Neural cell (in vitro differentiated cells): ENCODE results near the gene ABCB4. TPM values are rescaled to one million over a fixed set of nuclear protein-coding genes. Genes with fewer than 3 reads are reported as not detected.

ENCODE experiments used
- H2AFZ ChIP-seq: fragments of 200-600, 300-800 bp; sonication (generic), shearing (Covaris generic); 2 replicates; pipeline ENCODE4 v1.6.0; 2014; ENCODE audit warnings: low read depth, mild to moderate bottlenecking, antibody characterized with exemption, low read length, moderate library complexity
- H3F3A ChIP-seq: fragments of 200-600 bp; shearing (Covaris generic); 2 replicates; pipeline ENCODE4 v1.6.1; 2016; ENCODE audit warnings: mild to moderate bottlenecking, moderate library complexity, mixed read lengths, antibody characterized with exemption, low read length; ENCODE audit not compliant: insufficient read depth, poor library complexity, severe bottlenecking
- H3K27ac ChIP-seq: fragments of 200-600, 300-800 bp; sonication (generic), shearing (Covaris generic); 2 replicates; pipeline ENCODE4 v1.5.1; 2014; ENCODE audit warnings: mild to moderate bottlenecking, low read length, moderate library complexity
- H3K27me3 ChIP-seq: fragments of 300-800, 200-600 bp; sonication (generic), shearing (Covaris generic); 2 replicates; pipeline ENCODE4 v1.6.0; 2014; ENCODE audit warnings: mild to moderate bottlenecking, low read depth, low read length, moderate library complexity; ENCODE audit not compliant: insufficient read depth
- H3K36me3 ChIP-seq: fragments of 300-800, 200-600 bp; sonication (generic), shearing (Covaris generic); 2 replicates; pipeline ENCODE4 v1.5.1; 2014; ENCODE audit warnings: mild to moderate bottlenecking, antibody characterized with exemption, low read length, moderate library complexity; ENCODE audit not compliant: insufficient read depth
- H3K4me2 ChIP-seq: fragments of 300-800, 200-600 bp; sonication (generic), shearing (Covaris generic); 2 replicates; pipeline ENCODE4 v1.6.0; 2014; ENCODE audit warnings: mild to moderate bottlenecking, low read length
- H3K4me3 ChIP-seq: fragments of 300-800, 200-600 bp; sonication (generic), shearing (Covaris generic); 2 replicates; pipeline ENCODE4 v1.5.1; 2014; ENCODE audit warnings: mild to moderate bottlenecking, low read length, moderate library complexity
- H3K79me2 ChIP-seq: fragments of 200-600 bp; shearing (Covaris generic); replicated peaks from 2 replicates; pipeline ENCODE4 v1.6.0; 2014; ENCODE audit warnings: mild to moderate bottlenecking, low read length, moderate library complexity; ENCODE audit not compliant: insufficient read depth
- H3K9ac ChIP-seq: fragments of 300-800, 200-600 bp; sonication (generic), shearing (Covaris generic); 2 replicates; pipeline ENCODE4 v1.6.1; 2016; ENCODE audit warnings: mild to moderate bottlenecking, low read length, mixed read lengths
- H3K9me2 ChIP-seq: fragments of 200-600 bp; shearing (Covaris generic); 2 replicates; pipeline ENCODE4 v1.6.1; 2016; ENCODE audit warnings: mild to moderate bottlenecking, low read length, mixed read lengths; ENCODE audit not compliant: insufficient read depth
- H3K9me3 ChIP-seq: fragments of 200-600, 300-800 bp; sonication (generic), shearing (Covaris generic); 2 replicates; pipeline ENCODE4 v1.6.1; 2016; ENCODE audit warnings: mild to moderate bottlenecking, mixed run types, low read length, moderate library complexity, mixed read lengths
- H4K20me1 ChIP-seq: fragments of 200-600 bp; shearing (Covaris generic); 2 replicates; pipeline ENCODE4 v1.6.1; 2016; ENCODE audit warnings: mild to moderate bottlenecking, mixed run types; ENCODE audit not compliant: insufficient read depth
- EP300 ChIP-seq: fragments of 450-650 bp; conservative IDR thresholded peaks from 2 replicates; pipeline ENCODE4 v1.6.1; 2014; ENCODE audit warnings: antibody characterized with exemption, mild to moderate bottlenecking, moderate library complexity; ENCODE audit not compliant: poor library complexity, severe bottlenecking
- EZH2 ChIP-seq: fragments of 200-600, 300-800 bp; shearing (Covaris generic), sonication (generic); IDR thresholded peaks from 2 replicates; pipeline ENCODE4 v1.6.1; 2014; ENCODE audit warnings: antibody characterized with exemption, low read length, borderline replicate concordance, mild to moderate bottlenecking; ENCODE audit not compliant: insufficient read depth, poor library complexity, severe bottlenecking
- MXI1 ChIP-seq: fragments of 450-650 bp; conservative IDR thresholded peaks from 2 replicates; pipeline ENCODE4 v1.6.1; 2014; ENCODE audit warnings: antibody characterized with exemption, mild to moderate bottlenecking; ENCODE audit not compliant: poor library complexity, severe bottlenecking
- POLR2AphosphoS5 ChIP-seq: IDR thresholded peaks from 2 replicates; pipeline ENCODE4 v1.6.1; 2012
- RAD21 ChIP-seq: fragments of 450-650 bp; conservative IDR thresholded peaks from 2 replicates; pipeline ENCODE4 v1.6.1; 2014; ENCODE audit warnings: antibody characterized with exemption, mild to moderate bottlenecking, moderate library complexity
- SMC3 ChIP-seq: fragments of 450-650 bp; conservative IDR thresholded peaks from 2 replicates; pipeline ENCODE4 v1.6.1; 2014; ENCODE audit warnings: antibody characterized with exemption, mild to moderate bottlenecking, moderate library complexity; ENCODE audit not compliant: poor library complexity
- TAF1 ChIP-seq: IDR thresholded peaks from 2 replicates; pipeline ENCODE4 v1.6.1; 2012; ENCODE audit warnings: low read depth
- polyA plus RNA-seq: library from polyadenylated mRNA; depleted of rRNA; stranded (reverse); fragments of >200 nt; gene quantifications from 2 replicates; pipeline ENCODE4 v1.2.3, GENCODE V29; 2014
- TF ChIP-seq, protein P1 (sequence below): fragments of 450-650 bp; IDR thresholded peaks from 2 replicates; pipeline ENCODE4 v1.5.1; 2014; ENCODE audit warnings: antibody characterized with exemption, mild to moderate bottlenecking, moderate library complexity; ENCODE audit not compliant: poor library complexity, severe bottlenecking
- TF ChIP-seq, protein P2 (sequence below): IDR thresholded peaks from 2 replicates; pipeline ENCODE4 v1.6.1; 2012; ENCODE audit warnings: borderline replicate concordance

ABCB4 gene
- polyA plus RNA-seq, 1 donor from 2014 or later: not detected

DNA sequence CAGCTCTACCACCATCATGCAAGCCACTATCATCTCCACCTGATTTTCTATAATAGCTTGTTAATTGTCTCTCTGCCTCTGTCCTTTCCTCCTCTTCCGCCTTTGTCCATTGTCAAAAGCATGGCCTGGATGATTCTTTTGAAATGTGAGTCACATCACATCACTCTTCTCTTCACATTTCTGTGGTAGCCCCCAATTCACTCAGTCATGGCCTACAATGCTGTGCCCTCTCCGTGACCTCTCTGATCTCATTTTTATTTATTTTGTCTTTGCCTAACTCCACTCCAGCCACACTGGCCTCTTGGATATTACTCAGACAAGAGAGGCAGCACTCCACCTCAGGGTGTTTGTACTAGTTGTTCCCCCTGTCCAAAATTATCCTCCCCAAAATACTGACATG lies 4.9 kb upstream of the ABCB4 start:
- Histone ChIP-seq H2AFZ (no peak overlapping the region), H3K79me2 (no peaks in the 10 kb centered on the region), H3K27me3 (peaks cover 14% of the 10 kb centered on the region), H3K9ac (no peak overlapping the region), H3K4me2 (no peak overlapping the region), H3K9me3 (no peaks in the 10 kb centered on the region), H3K36me3 (no peaks in the 10 kb centered on the region), H3K4me3 (no peak overlapping the region), H3F3A (no peaks in the 10 kb centered on the region), H4K20me1 (no peaks in the 10 kb centered on the region), H3K27ac (no peak overlapping the region), H3K9me2 (no peaks in the 10 kb centered on the region)
- no peak for TF ChIP-seq TAF1
- no peak for TF ChIP-seq EZH2
- no peak for TF ChIP-seq EP300
- no peak for TF ChIP-seq RAD21
- TF ChIP-seq MXI1: no peak
- no peak for TF ChIP-seq POLR2AphosphoS5
- TF ChIP-seq, protein P1, sequence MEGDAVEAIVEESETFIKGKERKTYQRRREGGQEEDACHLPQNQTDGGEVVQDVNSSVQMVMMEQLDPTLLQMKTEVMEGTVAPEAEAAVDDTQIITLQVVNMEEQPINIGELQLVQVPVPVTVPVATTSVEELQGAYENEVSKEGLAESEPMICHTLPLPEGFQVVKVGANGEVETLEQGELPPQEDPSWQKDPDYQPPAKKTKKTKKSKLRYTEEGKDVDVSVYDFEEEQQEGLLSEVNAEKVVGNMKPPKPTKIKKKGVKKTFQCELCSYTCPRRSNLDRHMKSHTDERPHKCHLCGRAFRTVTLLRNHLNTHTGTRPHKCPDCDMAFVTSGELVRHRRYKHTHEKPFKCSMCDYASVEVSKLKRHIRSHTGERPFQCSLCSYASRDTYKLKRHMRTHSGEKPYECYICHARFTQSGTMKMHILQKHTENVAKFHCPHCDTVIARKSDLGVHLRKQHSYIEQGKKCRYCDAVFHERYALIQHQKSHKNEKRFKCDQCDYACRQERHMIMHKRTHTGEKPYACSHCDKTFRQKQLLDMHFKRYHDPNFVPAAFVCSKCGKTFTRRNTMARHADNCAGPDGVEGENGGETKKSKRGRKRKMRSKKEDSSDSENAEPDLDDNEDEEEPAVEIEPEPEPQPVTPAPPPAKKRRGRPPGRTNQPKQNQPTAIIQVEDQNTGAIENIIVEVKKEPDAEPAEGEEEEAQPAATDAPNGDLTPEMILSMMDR: no peak
- TF ChIP-seq, protein P2, sequence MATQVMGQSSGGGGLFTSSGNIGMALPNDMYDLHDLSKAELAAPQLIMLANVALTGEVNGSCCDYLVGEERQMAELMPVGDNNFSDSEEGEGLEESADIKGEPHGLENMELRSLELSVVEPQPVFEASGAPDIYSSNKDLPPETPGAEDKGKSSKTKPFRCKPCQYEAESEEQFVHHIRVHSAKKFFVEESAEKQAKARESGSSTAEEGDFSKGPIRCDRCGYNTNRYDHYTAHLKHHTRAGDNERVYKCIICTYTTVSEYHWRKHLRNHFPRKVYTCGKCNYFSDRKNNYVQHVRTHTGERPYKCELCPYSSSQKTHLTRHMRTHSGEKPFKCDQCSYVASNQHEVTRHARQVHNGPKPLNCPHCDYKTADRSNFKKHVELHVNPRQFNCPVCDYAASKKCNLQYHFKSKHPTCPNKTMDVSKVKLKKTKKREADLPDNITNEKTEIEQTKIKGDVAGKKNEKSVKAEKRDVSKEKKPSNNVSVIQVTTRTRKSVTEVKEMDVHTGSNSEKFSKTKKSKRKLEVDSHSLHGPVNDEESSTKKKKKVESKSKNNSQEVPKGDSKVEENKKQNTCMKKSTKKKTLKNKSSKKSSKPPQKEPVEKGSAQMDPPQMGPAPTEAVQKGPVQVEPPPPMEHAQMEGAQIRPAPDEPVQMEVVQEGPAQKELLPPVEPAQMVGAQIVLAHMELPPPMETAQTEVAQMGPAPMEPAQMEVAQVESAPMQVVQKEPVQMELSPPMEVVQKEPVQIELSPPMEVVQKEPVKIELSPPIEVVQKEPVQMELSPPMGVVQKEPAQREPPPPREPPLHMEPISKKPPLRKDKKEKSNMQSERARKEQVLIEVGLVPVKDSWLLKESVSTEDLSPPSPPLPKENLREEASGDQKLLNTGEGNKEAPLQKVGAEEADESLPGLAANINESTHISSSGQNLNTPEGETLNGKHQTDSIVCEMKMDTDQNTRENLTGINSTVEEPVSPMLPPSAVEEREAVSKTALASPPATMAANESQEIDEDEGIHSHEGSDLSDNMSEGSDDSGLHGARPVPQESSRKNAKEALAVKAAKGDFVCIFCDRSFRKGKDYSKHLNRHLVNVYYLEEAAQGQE: no peak
- TF ChIP-seq SMC3: no peak

DNA sequence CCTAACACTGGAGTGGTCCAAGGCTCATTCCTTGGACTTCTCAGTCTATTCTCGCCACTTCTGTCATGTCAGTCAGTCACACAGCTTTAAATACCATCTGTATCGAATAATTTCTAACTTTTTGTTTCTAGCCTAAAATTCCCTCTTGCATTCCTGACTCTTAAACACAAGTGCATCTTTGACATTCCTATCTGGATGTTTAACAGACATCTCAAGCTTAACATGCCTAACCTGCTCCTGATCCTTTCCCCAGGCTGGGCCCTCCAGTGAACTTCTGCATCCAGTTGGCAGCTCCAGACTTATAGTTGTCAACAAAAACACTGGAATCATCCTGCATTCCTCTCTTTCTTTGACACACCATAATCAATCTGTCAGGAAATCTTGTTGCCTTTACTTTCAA lies 4.5 kb upstream of the ABCB4 start:
- Histone ChIP-seq H3K79me2 (no peaks in the 10 kb centered on the region), H3K9ac (no peak overlapping the region), H3K9me3 (no peaks in the 10 kb centered on the region), H3F3A (no peaks in the 10 kb centered on the region), H3K36me3 (no peaks in the 10 kb centered on the region), H3K27me3 (peaks cover 18% of the 10 kb centered on the region), H3K4me2 (no peak overlapping the region), H3K27ac (no peak overlapping the region), H3K9me2 (no peaks in the 10 kb centered on the region), H3K4me3 (no peak overlapping the region), H2AFZ (no peak overlapping the region), H4K20me1 (no peaks in the 10 kb centered on the region)
- TF ChIP-seq SMC3 (no peak), TAF1 (no peak), EP300 (no peak), MXI1 (no peak), POLR2AphosphoS5 (no peak), RAD21 (no peak), EZH2 (no peak)
- TF ChIP-seq, protein P2: no peak
- TF ChIP-seq, protein P1: no peak
